Astrocyte of the spinal cord (primary cell): ENCODE measurements around the gene ABCB8.

ENCODE experiments used
- DNase-seq: peaks from one replicate; pipeline ENCODE4 v3.0.0; 2011; ENCODE audit warnings: low read depth, low spot score
- H3K4me3 ChIP-seq: 2 replicates; pipeline ENCODE4 v1.5.1; 2011; ENCODE audit warnings: low read depth, mild to moderate bottlenecking, low read length, moderate library complexity
- CTCF ChIP-seq: IDR thresholded peaks from 2 replicates; pipeline ENCODE4 v1.5.1; 2012; ENCODE audit warnings: low read depth, mild to moderate bottlenecking, low read length, inconsistent platforms
- in situ Hi-C: cut with HindIII; loops from 2 replicates; pipeline ENCODE4 v1.10.0; 2017; ENCODE audit warnings: low sequenced_read_pairs

Gene ABCB8

GRCh38 chr7:151075978-151076426, 47.8 kb downstream of the ABCB8 start:
- no peak for TF ChIP-seq CTCF
- no peak overlapping the region for H3K4me3 ChIP-seq
- in situ Hi-C loops, result no loop called here
- DNase-seq, result no peak

- in situ Hi-C loops, result no loop called here
- no peak overlapping the region for H3K4me3 ChIP-seq
- TF ChIP-seq CTCF, result peak; percentile 48
- no peak for DNase-seq
Measured at GRCh38 chr7:151076863-151077704, 48.8 kb downstream of the ABCB8 start.

- in situ Hi-C loops, result no loop called here
- no peak for DNase-seq
- no peak for TF ChIP-seq CTCF
- no peak overlapping the region for H3K4me3 ChIP-seq
Measured at GRCh38 chr7:151077705-151078232, 49.5 kb downstream of the ABCB8 start.

- no peak overlapping the region for H3K4me3 ChIP-seq
- DNase-seq, result no peak
- in situ Hi-C loops, result no loop called here
- TF ChIP-seq CTCF, result no peak
Measured at GRCh38 chr7:151078233-151079040, 50.2 kb downstream of the ABCB8 start.

- no peak for DNase-seq
- H3K4me3 ChIP-seq, result peak overlapping the region; percentile 76
- in situ Hi-C loops, result no loop called here
- no peak for TF ChIP-seq CTCF
Measured at GRCh38 chr7:151079199-151079910, 51.1 kb downstream of the ABCB8 start.

- TF ChIP-seq CTCF, result no peak
- DNase-seq, result no peak
- peak overlapping the region; percentile 76 for H3K4me3 ChIP-seq
- in situ Hi-C loops, result no loop called here
Measured at GRCh38 chr7:151080067-151080521, 51.8 kb downstream of the ABCB8 start.
